DOHH2 (cell line): ENCODE results near the gene SECISBP2.
A peak's percentile ranks its signal among the peaks of the same experiment; 100 is the strongest.
"Not testable (repeated sequence)": the region's sequence is repeated elsewhere in the genome, so short reads cannot be mapped to it uniquely, and the experiment has no call there.

Experiments used
- H3F3A ChIP-seq: fragments of 200-600 bp; sonication (generic), shearing (Covaris generic); 2 replicates; pipeline ENCODE4 v1.6.0; 2016; ENCODE audit warnings: antibody characterized with exemption, mild to moderate bottlenecking; ENCODE audit not compliant: control insufficient read depth, insufficient read depth
- H3K27ac ChIP-seq: fragments of 200-600 bp; sonication (generic); 2 replicates; pipeline ENCODE4 v1.5.1; 2014; ENCODE audit warnings: low read depth, mild to moderate bottlenecking, low read length, moderate library complexity
- H3K27me3 ChIP-seq: fragments of 200-600 bp; sonication (generic); 2 replicates; pipeline ENCODE4 v1.6.1; 2014; ENCODE audit warnings: mild to moderate bottlenecking, low read length, mixed read lengths; ENCODE audit not compliant: control insufficient read depth
- H3K36me3 ChIP-seq: fragments of 200-600 bp; sonication (generic); 2 replicates; pipeline ENCODE4 v1.6.1; 2014; ENCODE audit warnings: mild to moderate bottlenecking, low read length, moderate library complexity, mixed read lengths; ENCODE audit not compliant: control insufficient read depth
- H3K4me1 ChIP-seq: fragments of 200-600 bp; sonication (generic); 2 replicates; pipeline ENCODE4 v1.6.1; 2014; ENCODE audit warnings: mild to moderate bottlenecking, low read length, mixed read lengths; ENCODE audit not compliant: control insufficient read depth
- H3K4me2 ChIP-seq: fragments of 200-600 bp; sonication (generic); 2 replicates; pipeline ENCODE4 v1.6.0; 2014; ENCODE audit warnings: mild to moderate bottlenecking, low read length, moderate library complexity
- H3K4me3 ChIP-seq: fragments of 200-600 bp; sonication (generic); 2 replicates; pipeline ENCODE4 v1.5.1; 2014; ENCODE audit warnings: mild to moderate bottlenecking, low read length, mixed read lengths
- H3K79me2 ChIP-seq: fragments of 200-600 bp; sonication (generic); 2 replicates; pipeline ENCODE4 v1.6.1; 2014; ENCODE audit warnings: mild to moderate bottlenecking, low read length, mixed read lengths; ENCODE audit not compliant: control insufficient read depth
- H3K9me2 ChIP-seq: fragments of 200-600 bp; sonication (generic); replicated peaks from 2 replicates; pipeline ENCODE4 v1.6.1; 2014; ENCODE audit warnings: mild to moderate bottlenecking, low read length, mixed read lengths; ENCODE audit not compliant: control insufficient read depth
- H3K9me3 ChIP-seq: fragments of 200-600 bp; sonication (generic); 2 replicates; pipeline ENCODE4 v1.6.1; 2014; ENCODE audit warnings: antibody characterized with exemption, low read length, mixed read lengths; ENCODE audit not compliant: control insufficient read depth, insufficient read depth
- H4K20me1 ChIP-seq: fragments of 200-600 bp; sonication (generic); 2 replicates; pipeline ENCODE4 v1.6.0; 2014; ENCODE audit warnings: low read depth, mild to moderate bottlenecking, antibody characterized with exemption, low read length, moderate library complexity; ENCODE audit not compliant: control insufficient read depth, insufficient read depth
- EZH2phosphoT487 ChIP-seq: fragments of 200-600 bp; sonication (generic); IDR thresholded peaks from 2 replicates; pipeline ENCODE4 v1.6.1; 2017; ENCODE audit warnings: borderline replicate concordance, mild to moderate bottlenecking, antibody characterized with exemption, low read length, moderate library complexity, mixed read lengths
- TF ChIP-seq, protein P1 (sequence below): fragments of 200-600 bp; sonication (generic); IDR thresholded peaks from one replicate; pipeline ENCODE4 v1.5.1; 2014; ENCODE audit warnings: antibody characterized with exemption, mild to moderate bottlenecking, low read depth, low read length; ENCODE audit not compliant: poor library complexity, severe bottlenecking

Gene SECISBP2

DNA sequence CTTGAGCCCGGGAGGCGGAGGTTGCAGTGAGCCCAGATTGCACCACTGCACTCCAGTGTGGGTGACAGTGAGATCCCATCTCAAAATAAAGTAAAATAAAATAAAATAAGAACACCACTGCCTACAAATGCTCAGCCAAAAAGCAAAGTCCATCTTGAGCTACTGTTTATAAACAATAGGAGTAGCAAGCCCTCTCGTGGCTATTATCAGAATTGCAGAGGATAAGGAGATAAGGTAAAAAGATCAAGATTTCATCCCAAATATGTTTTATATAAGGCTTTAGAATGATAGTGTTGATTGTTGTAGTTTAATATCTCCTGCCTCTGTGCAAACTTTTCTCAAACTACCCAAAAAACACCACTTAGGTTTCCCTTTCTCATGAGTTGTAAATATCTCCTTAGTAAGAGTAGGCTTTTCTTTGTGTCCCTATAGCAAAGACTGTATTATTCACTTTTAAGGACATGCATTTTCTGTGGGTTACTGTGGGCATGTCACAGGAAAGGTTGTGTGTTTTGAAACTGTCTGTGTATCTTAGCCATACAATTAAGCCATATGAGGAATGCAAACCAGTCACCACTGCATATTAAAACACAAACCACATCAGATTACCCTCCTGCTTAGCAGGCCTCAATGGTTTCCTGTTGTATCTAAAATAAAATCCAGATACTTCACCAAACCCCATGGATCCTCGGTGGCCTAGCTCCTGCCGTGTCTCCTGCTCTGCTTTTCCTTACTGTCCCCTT lies 39.1 kb upstream of the SECISBP2 start:
- Histone ChIP-seq H3K9me3 (peaks cover 7% of the 10 kb centered on the region; the same call in 1 of the 2 replicates), H3K4me2 (peak overlapping the region; percentile 53), H3K9me2 (no peaks in the 10 kb centered on the region), H3K27me3 (no peaks in the 10 kb centered on the region), H3K36me3 (no peaks in the 10 kb centered on the region), H3K4me1 (peaks cover 41% of the 10 kb centered on the region), H3F3A (no peaks in the 10 kb centered on the region), H3K79me2 (no peaks in the 10 kb centered on the region), H3K4me3 (peak overlapping the region; percentile 32), H4K20me1 (no peaks in the 10 kb centered on the region), H3K27ac (peak overlapping the region; percentile 45)
- TF ChIP-seq, protein P1, sequence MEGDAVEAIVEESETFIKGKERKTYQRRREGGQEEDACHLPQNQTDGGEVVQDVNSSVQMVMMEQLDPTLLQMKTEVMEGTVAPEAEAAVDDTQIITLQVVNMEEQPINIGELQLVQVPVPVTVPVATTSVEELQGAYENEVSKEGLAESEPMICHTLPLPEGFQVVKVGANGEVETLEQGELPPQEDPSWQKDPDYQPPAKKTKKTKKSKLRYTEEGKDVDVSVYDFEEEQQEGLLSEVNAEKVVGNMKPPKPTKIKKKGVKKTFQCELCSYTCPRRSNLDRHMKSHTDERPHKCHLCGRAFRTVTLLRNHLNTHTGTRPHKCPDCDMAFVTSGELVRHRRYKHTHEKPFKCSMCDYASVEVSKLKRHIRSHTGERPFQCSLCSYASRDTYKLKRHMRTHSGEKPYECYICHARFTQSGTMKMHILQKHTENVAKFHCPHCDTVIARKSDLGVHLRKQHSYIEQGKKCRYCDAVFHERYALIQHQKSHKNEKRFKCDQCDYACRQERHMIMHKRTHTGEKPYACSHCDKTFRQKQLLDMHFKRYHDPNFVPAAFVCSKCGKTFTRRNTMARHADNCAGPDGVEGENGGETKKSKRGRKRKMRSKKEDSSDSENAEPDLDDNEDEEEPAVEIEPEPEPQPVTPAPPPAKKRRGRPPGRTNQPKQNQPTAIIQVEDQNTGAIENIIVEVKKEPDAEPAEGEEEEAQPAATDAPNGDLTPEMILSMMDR = peak; percentile 73
- TF ChIP-seq EZH2phosphoT487 = no peak

DNA sequence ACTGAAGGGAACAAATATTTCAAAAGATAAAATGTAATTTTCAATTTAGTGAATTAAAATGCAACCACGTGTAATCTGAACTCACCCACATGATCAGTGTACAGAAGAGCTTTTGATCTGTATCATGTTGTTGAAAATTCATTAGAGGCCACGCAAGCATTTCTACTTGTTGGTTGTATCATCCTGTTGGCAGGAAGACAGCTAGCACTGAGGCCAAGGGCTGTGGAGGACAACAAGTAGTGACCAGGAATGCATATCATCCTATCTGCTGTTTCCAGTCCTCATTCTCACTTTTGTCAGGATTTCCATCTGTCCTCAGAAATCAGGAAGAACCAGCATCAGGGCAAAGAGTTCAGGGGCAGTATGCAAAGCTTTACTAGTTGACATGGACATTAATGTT lies 37.2 kb upstream of the SECISBP2 start:
- Histone ChIP-seq H3K36me3 (no peaks in the 10 kb centered on the region), H3F3A (no peaks in the 10 kb centered on the region), H3K9me3 (no peaks in the 10 kb centered on the region), H3K27ac (no peak overlapping the region), H3K4me1 (peaks cover 41% of the 10 kb centered on the region), H4K20me1 (no peaks in the 10 kb centered on the region), H3K4me3 (no peak overlapping the region), H3K27me3 (no peaks in the 10 kb centered on the region), H3K4me2 (no peak overlapping the region), H3K79me2 (no peaks in the 10 kb centered on the region), H3K9me2 (no peaks in the 10 kb centered on the region)
- TF ChIP-seq, protein P1 = no peak
- TF ChIP-seq EZH2phosphoT487 = no peak

DNA sequence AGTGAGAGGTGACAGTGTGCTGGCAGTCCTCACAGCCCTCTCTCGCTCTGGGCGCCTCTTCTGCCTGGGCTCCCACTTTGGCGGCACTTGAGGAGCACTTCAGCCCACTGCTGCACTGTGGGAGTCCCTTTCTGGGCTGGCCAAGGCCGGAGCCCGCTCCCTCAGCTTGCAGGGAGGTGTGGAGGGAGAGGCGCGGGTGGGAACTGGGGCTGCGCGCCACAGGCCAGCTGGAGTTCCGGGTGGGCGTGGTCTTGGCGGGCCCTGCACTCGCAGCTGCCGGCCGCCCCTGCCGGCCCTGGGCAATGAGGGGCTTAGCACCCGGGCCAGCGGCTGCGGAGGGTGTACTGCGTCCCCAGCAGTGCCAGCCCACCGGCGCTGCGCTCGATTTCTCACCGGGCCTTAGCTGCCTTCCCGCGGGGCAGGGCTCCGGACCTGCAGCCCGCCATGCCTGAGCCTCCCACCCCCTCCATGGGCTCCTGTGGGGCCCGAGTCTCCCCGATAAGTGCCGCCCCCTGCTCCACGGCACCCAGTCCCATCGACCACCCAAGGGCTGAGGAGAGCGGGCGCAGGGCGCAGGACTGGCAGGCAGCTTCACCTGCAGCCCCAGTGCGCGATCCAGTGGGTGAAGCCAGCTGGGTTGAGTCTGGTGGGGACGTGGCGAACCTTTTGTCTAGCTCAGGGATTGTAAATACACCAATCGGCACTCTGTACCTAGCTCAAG lies 35.9 kb upstream of the SECISBP2 start:
- not testable (repeated sequence) for H3K27me3 ChIP-seq, H4K20me1 ChIP-seq, H3K9me2 ChIP-seq, H3F3A ChIP-seq, H3K9me3 ChIP-seq, H3K27ac ChIP-seq, H3K79me2 ChIP-seq, H3K36me3 ChIP-seq
- Histone ChIP-seq H3K4me3 (peak overlapping the region; percentile 44), H3K4me1 (peaks cover 39% of the 10 kb centered on the region), H3K4me2 (peak overlapping the region; percentile 40; the same call in 1 of the 2 replicates)

DNA sequence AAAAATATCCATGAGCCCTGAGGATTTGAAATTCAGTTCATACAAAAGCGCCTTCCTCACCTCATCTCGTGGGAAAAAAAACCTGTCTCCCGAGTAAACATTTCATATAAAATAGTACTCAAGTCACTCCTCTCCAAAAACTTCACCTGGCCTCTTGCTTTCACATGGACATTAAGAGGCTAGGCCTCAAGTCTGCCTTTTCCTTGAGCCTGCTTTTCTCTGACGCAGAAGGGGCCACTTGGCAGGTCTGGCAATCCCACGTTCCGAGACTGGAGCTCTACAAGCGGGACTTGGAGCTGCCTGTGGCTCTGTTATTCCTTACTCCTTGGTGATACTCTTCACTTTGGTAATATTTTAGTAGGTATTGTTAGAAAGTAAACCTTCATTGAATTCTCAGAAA lies 34.2 kb upstream of the SECISBP2 start:
- no peaks in the 10 kb centered on the region for H3K79me2 ChIP-seq
- H3K27me3 ChIP-seq = no peaks in the 10 kb centered on the region
- no peak overlapping the region for H3K4me3 ChIP-seq
- no peaks in the 10 kb centered on the region for H4K20me1 ChIP-seq
- no peaks in the 10 kb centered on the region for H3F3A ChIP-seq
- TF ChIP-seq EZH2phosphoT487 = no peak
- TF ChIP-seq, protein P1 = no peak
- no peak overlapping the region for H3K4me2 ChIP-seq
- no peaks in the 10 kb centered on the region for H3K9me2 ChIP-seq
- H3K9me3 ChIP-seq = no peaks in the 10 kb centered on the region
- peaks cover 29% of the 10 kb centered on the region for H3K4me1 ChIP-seq
- no peaks in the 10 kb centered on the region for H3K36me3 ChIP-seq
- no peak overlapping the region for H3K27ac ChIP-seq
